ENCODE results near the gene LDHA. TPM values are rescaled to one million over a fixed set of nuclear protein-coding genes. Genes with fewer than 3 reads are reported as not detected.

LDHA gene
- total RNA-seq, 1 donor from 2014 or later: 207 TPM

Other genes starting within 250 kb of the LDHA start
- 0.79 and 0.87 TPM in 2 replicates for gene MRGPRX4, start 221.7 kb upstream of the LDHA start, total RNA-seq
- gene SAA4, start 157.8 kb upstream of the LDHA start, total RNA-seq: not detected in 2 replicates
- not detected in 2 replicates for gene SAA2, start 145.9 kb upstream of the LDHA start, total RNA-seq
- gene SAA1, start 128.3 kb upstream of the LDHA start, total RNA-seq: not detected in 2 replicates
- gene HPS5, start 72.4 kb upstream of the LDHA start, total RNA-seq: 16.6 and 28.2 TPM in 2 replicates
- 41.0 and 45.8 TPM in 2 replicates for gene GTF2H1, start 72.0 kb upstream of the LDHA start, total RNA-seq
- gene LDHC, start 17.8 kb downstream of the LDHA start, total RNA-seq: not detected in 2 replicates
- gene LDHAL6A, start 61.3 kb downstream of the LDHA start, total RNA-seq: not detected in 2 replicates
- gene TSG101, start 132.4 kb downstream of the LDHA start, total RNA-seq: 37.3 and 60.1 TPM in 2 replicates
- gene UEVLD, start 194.2 kb downstream of the LDHA start, total RNA-seq: 15.5 and 15.9 TPM in 2 replicates
- gene MISFA, start 205.2 kb downstream of the LDHA start, total RNA-seq: 0.20 and 0.22 TPM in 2 replicates
- gene SPTY2D1, start 239.8 kb downstream of the LDHA start, total RNA-seq: 7.2 and 9.3 TPM in 2 replicates

All from lung microvascular endothelial cell (primary cell).